Measurements from ENCODE around the gene SYNGR3. TPM values are rescaled to one million over a fixed set of nuclear protein-coding genes. Genes with fewer than 3 reads are reported as not detected.

Gene SYNGR3
- total RNA-seq, result 1 to 10 TPM; 2.2 to 2.8 TPM

DNA sequence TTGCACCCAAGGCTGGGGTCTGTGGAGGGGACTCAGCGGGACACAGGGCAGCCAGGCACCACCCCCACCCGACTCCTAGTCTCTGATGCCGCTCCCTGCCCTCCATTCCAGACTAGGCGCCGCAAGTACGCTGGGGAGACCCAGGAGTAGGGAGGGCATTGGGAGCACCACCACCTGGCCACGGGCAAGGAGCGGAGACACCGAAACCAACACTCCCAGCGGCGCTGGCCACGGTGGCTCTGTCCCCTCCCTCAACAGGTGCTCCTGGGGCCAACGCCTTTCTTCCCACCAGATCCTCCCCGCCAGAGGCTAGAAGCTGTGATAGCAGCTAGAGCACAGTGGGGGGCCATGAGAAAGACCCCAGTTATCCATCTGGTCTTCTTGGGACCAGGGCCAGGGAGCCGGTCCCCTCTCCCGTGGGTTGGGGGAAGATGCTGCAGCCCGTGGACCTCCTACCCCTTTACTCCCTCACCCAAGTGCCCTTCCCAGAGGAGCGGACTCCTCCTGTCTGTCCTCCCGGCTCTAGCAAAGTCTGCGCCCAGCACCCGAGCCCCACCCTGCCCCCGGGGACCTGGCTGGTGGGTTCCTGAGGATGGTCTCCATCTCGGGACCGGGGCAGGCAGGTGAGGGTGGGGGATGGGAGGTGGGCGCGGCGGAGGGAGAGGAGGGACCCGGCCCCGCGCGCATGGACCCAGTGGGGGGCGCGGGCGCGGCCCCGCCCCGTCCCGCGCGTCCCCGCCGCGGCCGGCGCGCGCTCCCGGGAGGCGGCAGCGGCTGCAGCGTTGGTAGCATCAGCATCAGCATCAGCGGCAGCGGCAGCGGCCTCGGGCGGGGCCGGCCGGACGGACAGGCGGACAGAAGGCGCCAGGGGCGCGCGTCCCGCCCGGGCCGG is at the start of gene SYNGR3:
TSS of gene SYNGR3 (plus strand) at position 762 of the 892 bp plus-strand sequence. CDS start 133 bp downstream, outside the sequence.

DNA sequence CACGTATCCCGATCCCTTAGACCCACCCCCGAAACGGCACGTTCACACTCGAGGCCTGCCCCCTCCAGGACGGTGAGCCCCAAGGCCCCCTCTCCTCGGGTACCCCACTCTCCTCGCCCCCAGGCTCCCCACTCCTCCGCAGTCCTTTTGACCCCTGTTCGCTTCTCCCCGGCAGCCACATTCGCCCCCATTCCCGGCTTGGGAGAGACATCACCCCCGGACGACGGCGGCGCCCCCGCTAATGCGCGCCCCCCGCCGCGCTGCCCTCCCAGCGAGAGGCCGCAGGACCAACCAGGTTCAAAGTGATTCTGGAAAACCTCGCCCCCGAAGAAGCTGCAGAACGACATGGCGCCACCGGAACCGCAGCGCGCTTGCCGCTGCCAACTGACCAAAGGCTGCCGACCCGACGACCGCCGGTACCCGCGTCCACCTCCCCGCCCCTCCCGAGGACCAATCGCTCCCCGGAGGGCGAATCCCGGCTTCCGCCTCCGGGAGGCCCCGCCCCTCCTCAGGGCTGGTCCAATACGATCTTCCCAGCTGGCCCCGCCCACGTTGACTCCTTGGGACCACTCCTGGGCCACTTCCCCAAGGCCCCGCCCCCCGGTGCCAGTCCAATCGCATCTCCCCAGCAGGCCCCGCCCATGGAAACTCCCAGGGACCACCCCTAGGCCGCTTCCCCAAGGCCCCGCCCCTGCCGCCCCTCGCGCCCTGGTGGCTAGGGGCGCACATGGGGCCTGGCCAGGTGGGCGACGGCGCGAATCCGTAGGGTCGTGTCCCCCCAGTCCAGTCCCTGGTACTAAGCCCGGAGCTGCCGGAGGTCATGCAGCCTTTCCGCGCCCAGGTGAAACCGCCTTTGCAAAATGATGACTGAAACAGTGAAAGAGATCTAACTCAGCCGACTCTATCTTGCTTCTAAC is 46.7 kb upstream of the SYNGR3 start, which contains the start of gene MSRB1:
TSS of gene MSRB1 (minus strand) at position 390 of the 917 bp plus-strand sequence. CDS start at position 347, 43 bp downstream.

GRCh38 chr16:1959269-1960039 is 30.3 kb upstream of the SYNGR3 start, which contains the start of gene NDUFB10:
NDUFB10 (plus strand) TSS chr16:1959538; CDS start chr16:1959625, 87 bp downstream.

DNA sequence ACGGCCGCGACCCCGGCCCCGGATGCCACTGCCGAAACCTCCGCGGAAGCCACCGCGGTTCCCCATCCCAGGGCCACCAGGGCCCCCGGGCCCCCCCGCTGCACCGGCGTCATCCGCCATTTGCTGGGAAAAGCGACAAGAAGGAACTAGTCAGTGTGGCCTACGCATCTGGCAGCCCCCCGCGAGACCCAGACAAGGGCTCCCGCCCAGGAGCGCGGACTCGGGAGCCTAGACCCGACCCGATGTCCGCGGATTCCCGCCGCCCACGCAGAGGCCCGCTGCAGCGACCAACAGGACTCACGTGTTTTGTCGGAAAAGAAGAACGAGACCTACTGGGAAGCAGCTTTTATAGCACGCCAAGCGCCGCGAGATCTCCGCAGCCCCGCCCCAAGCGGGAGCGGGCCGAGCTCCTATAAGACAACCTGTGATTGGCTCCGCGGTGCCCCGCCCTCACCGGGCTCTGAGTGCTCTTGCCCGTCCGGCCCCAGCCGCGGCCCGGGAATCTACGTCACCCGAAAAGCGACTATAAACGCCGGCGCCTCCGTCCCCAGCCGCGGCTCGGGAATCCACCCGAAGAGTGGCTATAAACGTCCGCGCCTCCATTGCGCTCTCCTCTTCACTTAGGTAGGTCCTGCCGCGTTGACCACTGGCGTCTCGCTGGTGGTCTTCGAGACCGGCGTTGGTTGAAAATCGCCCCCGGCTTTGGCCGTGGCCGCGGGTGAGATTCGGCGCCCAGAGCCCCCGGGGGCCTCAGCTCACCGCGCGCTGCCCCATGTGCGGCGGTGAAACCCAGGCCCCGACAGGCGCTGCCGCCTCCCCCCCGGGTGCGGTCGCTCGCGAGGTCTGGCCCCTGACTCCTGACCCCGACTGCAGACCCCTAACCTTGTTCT is 25.0 kb upstream of the SYNGR3 start, which contains the start of gene RPS2:
TSS of gene RPS2 (minus strand) at position 321 of the 890 bp plus-strand sequence. CDS start at position 120, 201 bp downstream.

DNA sequence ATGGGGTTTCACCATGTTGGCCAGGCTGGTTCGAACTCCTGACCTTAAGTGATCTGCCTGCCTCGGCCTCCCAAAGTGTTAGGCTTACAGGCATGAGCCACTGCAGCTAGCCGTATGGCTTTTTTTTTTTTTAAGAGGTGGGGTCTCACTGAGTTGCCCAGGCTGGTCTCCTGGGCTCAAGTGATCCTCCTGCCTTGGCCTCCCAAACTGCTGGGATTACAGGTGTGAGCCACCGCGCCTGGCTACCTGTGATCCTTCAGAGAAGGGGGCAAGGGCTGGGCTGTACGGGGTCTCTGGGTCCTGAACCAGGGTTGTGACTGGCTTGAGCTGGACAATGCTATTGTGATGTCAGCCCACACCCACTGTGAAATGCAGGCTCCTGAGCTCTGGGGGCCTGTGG is 23.3 kb upstream of the SYNGR3 start, which contains the start of gene RNF151:
TSS of gene RNF151 (plus strand) at position 397 of the 400 bp plus-strand sequence. CDS start 26 bp downstream, outside the sequence.

DNA sequence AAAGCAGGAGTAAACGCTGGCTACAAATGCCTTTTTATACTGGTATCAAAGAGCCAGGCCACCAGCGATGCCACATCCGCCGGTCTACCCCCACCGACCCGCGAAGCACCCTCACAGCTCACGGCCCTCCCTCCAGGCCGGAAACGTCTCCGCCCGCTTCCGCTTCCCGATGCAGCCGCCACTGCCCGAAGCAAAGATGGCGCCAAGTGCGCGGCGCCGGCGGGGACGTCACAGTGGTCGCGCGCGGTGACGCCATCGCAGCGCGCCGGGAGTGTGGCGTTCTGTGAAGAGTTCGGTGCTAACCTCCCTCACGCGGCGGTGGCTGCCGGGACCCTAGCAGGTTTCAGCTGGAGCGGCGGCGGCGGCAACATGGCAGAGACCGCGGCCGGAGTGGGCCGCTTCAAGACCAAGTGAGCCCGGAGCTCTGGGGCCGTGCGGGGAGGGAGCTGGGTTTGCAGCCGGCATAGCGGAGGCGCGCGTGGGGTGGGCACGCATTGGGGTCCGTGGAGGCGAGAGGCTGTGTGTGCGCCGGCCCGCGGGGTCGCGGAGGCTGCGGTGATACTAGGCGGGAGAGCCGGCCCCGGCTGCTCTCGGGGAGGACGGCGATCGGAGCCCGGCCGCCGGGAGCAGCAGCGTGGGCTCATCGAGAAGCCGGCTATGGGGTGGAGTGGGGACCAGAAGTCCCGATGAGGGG is 17.8 kb upstream of the SYNGR3 start, which contains the start of gene TBL3:
TSS of gene TBL3 (plus strand) at position 258 of the 694 bp plus-strand sequence. CDS start at position 370, 112 bp downstream.

DNA sequence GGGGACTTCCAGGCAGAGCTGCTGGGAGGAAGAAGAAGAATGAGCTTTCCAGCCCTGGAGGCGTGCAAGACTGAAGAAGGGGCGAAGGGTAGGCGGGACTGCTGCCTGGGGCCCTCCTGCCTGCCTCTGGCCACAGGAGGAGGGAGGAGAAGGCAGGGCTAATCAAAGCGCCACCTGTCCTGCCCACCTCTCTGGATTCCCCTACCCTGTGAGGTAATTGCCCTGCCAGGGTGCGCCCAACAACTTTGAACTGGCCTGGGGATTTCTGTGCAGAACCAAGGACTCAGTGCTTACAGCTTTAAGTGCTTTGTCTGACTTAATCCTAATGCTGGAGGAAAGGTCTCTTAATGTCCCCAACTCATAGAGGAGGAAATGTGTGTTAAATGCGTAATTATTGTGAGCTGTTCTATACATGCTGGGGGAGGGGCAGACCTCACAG is 8.4 kb upstream of the SYNGR3 start, which contains the start of gene NOXO1:
TSS of gene NOXO1 (minus strand) at position 72 of the 439 bp plus-strand sequence. CDS start 290 bp downstream, outside the sequence.

DNA sequence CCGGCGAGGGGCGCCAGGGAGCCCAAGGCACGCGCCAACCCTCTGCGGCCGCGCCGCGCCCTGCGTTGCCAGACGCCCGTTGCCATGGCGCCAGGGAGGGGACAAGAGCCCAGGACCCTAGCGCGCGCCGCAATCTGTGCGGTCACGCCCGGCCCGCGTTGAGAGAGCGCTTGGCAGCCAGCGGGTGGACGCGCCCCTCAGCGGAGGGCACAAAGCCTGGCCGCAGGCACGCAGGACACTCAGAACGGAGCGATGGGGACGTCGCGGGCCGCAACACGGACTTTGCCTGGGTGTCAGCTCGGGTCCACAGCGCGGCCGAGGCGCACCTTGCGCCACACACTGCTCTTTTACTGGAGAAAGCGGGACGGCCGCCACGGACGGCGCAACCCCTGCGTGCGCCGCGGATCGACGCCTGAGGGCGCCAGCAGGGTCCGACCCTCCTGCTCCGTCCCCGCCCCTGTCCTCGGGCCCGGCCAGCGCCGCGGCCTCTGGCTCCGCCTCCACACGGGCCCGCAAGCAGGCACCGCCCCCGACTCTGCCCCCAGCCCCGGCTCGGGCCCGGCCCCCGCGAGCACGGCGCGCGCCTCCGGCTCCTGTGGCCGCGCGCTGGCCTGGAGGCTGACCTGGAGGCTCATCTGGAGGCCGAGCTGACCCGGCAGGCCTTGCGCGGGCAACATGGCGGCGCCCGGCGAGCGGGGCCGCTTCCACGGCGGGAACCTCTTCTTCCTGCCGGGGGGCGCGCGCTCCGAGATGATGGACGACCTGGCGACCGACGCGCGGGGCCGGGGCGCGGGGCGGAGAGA is 6.0 kb upstream of the SYNGR3 start, which contains the start of gene GFER:
TSS of gene GFER (plus strand) at position 650 of the 803 bp plus-strand sequence. CDS start at position 676, 26 bp downstream.

GRCh38 chr16:2009791-2010510 is 20.2 kb downstream of the SYNGR3 start, which contains the start of gene ZNF598:
ZNF598 (minus strand) TSS chr16:2009821.

GRCh38 chr16:2019518-2019920 is 29.7 kb downstream of the SYNGR3 start, which contains the start of gene NPW:
NPW (plus strand) TSS chr16:2019785.

GRCh38 chr16:2026461-2027023 is 36.8 kb downstream of the SYNGR3 start, which contains the start of gene NHERF2:
NHERF2 (plus strand) TSS chr16:2026902; CDS start chr16:2027006, 104 bp downstream.

Other genes starting within 250 kb of the SYNGR3 start
- gene NME3, start 218.4 kb upstream of the SYNGR3 start, total RNA-seq, result 10 to 100 TPM; 43.1 to 45.1 TPM
- gene EME2, start 217.2 kb upstream of the SYNGR3 start, total RNA-seq, result 10 to 100 TPM; 26.6 to 27.4 TPM
- 10 to 100 TPM; 88.3 to 89.4 TPM for gene MRPS34, start 216.8 kb upstream of the SYNGR3 start, total RNA-seq
- 10 to 100 TPM; 53.5 to 53.7 TPM for gene SPSB3, start 207.4 kb upstream of the SYNGR3 start, total RNA-seq
- gene NUBP2, start 207.0 kb upstream of the SYNGR3 start, total RNA-seq, result 10 to 100 TPM; 45.7 to 47.8 TPM
- under 1 TPM in 1 of 2 experiments, not detected in 1; 0.15 TPM for gene IGFALS, start 196.3 kb upstream of the SYNGR3 start, total RNA-seq
- 10 to 100 TPM; 41.0 to 44.3 TPM for gene HAGH, start 163.1 kb upstream of the SYNGR3 start, total RNA-seq
- gene FAHD1, start 162.8 kb upstream of the SYNGR3 start, total RNA-seq, result 10 to 100 TPM; 11.3 to 11.5 TPM
- gene MEIOB, start 117.8 kb upstream of the SYNGR3 start, total RNA-seq, result not detected
- not detected for gene HS3ST6, start 71.6 kb upstream of the SYNGR3 start, total RNA-seq
- gene MSRB1, start 46.8 kb upstream of the SYNGR3 start, total RNA-seq, result 10 to 100 TPM; 13.7 to 13.8 TPM
- not detected for gene RPL3L, start 35.3 kb upstream of the SYNGR3 start, total RNA-seq
- 100 to 1,000 TPM; 110 to 120 TPM for gene NDUFB10, start 30.4 kb upstream of the SYNGR3 start, total RNA-seq
- 1,000 to 10,000 TPM; 3,275 to 3,410 TPM for gene RPS2, start 25.1 kb upstream of the SYNGR3 start, total RNA-seq
- gene RNF151, start 23.1 kb upstream of the SYNGR3 start, total RNA-seq, result not detected
- gene TBL3, start 17.9 kb upstream of the SYNGR3 start, total RNA-seq, result 10 to 100 TPM; 24.4 to 27.4 TPM
- under 1 TPM; 0.40 to 0.77 TPM for gene NOXO1, start 8.5 kb upstream of the SYNGR3 start, total RNA-seq
- gene GFER, start 5.8 kb upstream of the SYNGR3 start, total RNA-seq, result 10 to 100 TPM; 26.6 to 27.3 TPM
- 10 to 100 TPM; 51.5 to 52.2 TPM for gene ZNF598, start 19.9 kb downstream of the SYNGR3 start, total RNA-seq
- gene NPW, start 29.8 kb downstream of the SYNGR3 start, total RNA-seq, result under 1 TPM; 0.24 to 0.48 TPM
- 1 to 10 TPM; 2.8 to 3.2 TPM for gene NHERF2, start 36.9 kb downstream of the SYNGR3 start, total RNA-seq
- 10 to 100 TPM; 21.4 to 21.8 TPM for gene NTHL1, start 57.9 kb downstream of the SYNGR3 start, total RNA-seq
- gene TSC2, start 58.0 kb downstream of the SYNGR3 start, total RNA-seq, result 100 to 1,000 TPM; 106 to 109 TPM
- 10 to 100 TPM; 66.5 to 78.0 TPM for gene PKD1, start 145.9 kb downstream of the SYNGR3 start, total RNA-seq
- gene RAB26, start 158.7 kb downstream of the SYNGR3 start, total RNA-seq, result under 1 TPM in 1 of 2 experiments, not detected in 1; 0.15 TPM
- gene TRAF7, start 165.8 kb downstream of the SYNGR3 start, total RNA-seq, result 10 to 100 TPM; 57.4 to 58.9 TPM
- gene CASKIN1, start 206.6 kb downstream of the SYNGR3 start, total RNA-seq, result under 1 TPM; 0.28 to 0.39 TPM
- 10 to 100 TPM; 30.6 to 34.2 TPM for gene MLST8, start 215.5 kb downstream of the SYNGR3 start, total RNA-seq
- gene BRICD5, start 220.9 kb downstream of the SYNGR3 start, total RNA-seq, result 10 to 100 TPM; 11.9 to 12.7 TPM
- 10 to 100 TPM; 17.4 to 17.5 TPM for gene PGP, start 224.9 kb downstream of the SYNGR3 start, total RNA-seq
- gene E4F1, start 233.6 kb downstream of the SYNGR3 start, total RNA-seq, result 10 to 100 TPM; 30.1 to 31.5 TPM
- 1 to 10 TPM; 2.6 to 2.8 TPM for gene DNASE1L2, start 246.5 kb downstream of the SYNGR3 start, total RNA-seq